GM21367 (cell line): ENCODE data around the gene KRT80.

Experiments
- ATAC-seq: cut with Tn5 transposase; IDR thresholded peaks from one replicate; pipeline ENCODE4 v1.9.1; 2021; ENCODE audit not compliant: unreplicated experiment

KRT80 gene

GRCh38 chr12:52199294-52199919 is 7.6 kb upstream of the KRT80 start:
- ATAC-seq: no peak

- no peak for ATAC-seq
Observed at GRCh38 chr12:52198454-52199215, 6.8 kb upstream of the KRT80 start.

GRCh38 chr12:52197371-52198231 is 5.8 kb upstream of the KRT80 start:
- no peak for ATAC-seq

- no peak for ATAC-seq
Observed at GRCh38 chr12:52195065-52195730, 3.4 kb upstream of the KRT80 start.

GRCh38 chr12:52193991-52194390 is 2.2 kb upstream of the KRT80 start:
- ATAC-seq: no peak

- no peak for ATAC-seq
Observed at GRCh38 chr12:52193532-52193931, 1.7 kb upstream of the KRT80 start.

GRCh38 chr12:52190860-52191729 is 719 bp downstream of the KRT80 start:
- ATAC-seq: no peak

GRCh38 chr12:52189376-52190174 is 2.2 kb downstream of the KRT80 start:
- ATAC-seq: no peak

- ATAC-seq: no peak
Observed at GRCh38 chr12:52188658-52189057, 3.2 kb downstream of the KRT80 start.

- no peak for ATAC-seq
Observed at GRCh38 chr12:52187640-52188039, 4.2 kb downstream of the KRT80 start.

GRCh38 chr12:52187206-52187605 is 4.6 kb downstream of the KRT80 start:
- ATAC-seq: no peak

- ATAC-seq: no peak
Observed at GRCh38 chr12:52186118-52186840, 5.5 kb downstream of the KRT80 start.

GRCh38 chr12:52185400-52185967 is 6.3 kb downstream of the KRT80 start:
- no peak for ATAC-seq

- ATAC-seq: no peak
Observed at GRCh38 chr12:52184813-52185212, 7.0 kb downstream of the KRT80 start.

GRCh38 chr12:52183971-52184370 is 7.8 kb downstream of the KRT80 start:
- ATAC-seq: no peak

GRCh38 chr12:52183544-52183910 is 8.3 kb downstream of the KRT80 start:
- ATAC-seq: no peak

- no peak for ATAC-seq
Observed at GRCh38 chr12:52182898-52183543, 8.8 kb downstream of the KRT80 start.

GRCh38 chr12:52182384-52182783 is 9.4 kb downstream of the KRT80 start:
- ATAC-seq: no peak
